H4 (cell line): ENCODE results near the gene SMPDL3B. TPM values are rescaled to one million over a fixed set of nuclear protein-coding genes. Genes with fewer than 3 reads are reported as not detected.
A peak's percentile ranks its signal among the peaks of the same experiment; 100 is the strongest.

Experiments used
- DNase-seq: peaks from one replicate; pipeline ENCODE4 v3.0.0-alpha.2; 2015; ENCODE audit warnings: low spot score
- total RNA-seq: library from RNA; depleted of rRNA; stranded (reverse); fragments of >200 nt; shearing (Covaris generic); gene quantifications from 2 replicates; pipeline ENCODE4 v1.2.3, GENCODE V29; 2014

The SMPDL3B gene
- total RNA-seq, 1 experiment from 2014 or later: 0.23 TPM

- no peak for DNase-seq
These were observed 5.5 kb downstream of the SMPDL3B start for GRCh38 chr1:27940297-27940696.

DNA sequence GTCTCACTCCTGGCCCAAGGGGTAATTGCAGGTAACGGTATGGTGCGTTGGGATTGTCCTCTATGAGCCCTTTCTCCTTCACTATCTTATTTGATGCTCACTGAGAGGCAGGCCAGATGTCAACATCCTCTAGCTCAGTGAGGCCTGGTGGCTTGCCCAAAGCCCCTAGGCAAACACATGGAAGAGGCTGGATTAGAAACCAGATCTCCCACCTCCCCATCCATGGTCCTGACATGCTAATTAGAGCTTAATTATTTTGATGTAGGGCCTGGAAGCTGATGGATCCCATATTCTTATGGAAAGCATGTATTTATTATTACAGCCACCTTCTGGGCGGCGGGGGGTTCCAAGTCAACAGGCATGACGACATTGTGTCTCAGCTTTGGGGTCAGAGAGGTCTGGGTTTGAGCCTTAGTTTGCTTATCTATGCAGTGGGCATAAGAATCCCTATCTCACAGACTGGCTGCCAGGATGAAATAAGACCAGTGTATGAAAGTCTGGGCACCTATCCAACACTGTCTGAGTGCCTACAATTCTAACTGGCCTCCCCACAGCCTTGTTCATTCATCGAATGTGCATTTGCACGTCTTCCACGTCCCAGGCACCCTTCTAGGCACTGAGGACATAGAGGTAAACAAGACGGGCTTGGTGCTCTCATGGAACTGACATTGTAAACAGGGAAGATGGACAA, 6.2 kb downstream of the SMPDL3B start:
- no peak for DNase-seq

DNA sequence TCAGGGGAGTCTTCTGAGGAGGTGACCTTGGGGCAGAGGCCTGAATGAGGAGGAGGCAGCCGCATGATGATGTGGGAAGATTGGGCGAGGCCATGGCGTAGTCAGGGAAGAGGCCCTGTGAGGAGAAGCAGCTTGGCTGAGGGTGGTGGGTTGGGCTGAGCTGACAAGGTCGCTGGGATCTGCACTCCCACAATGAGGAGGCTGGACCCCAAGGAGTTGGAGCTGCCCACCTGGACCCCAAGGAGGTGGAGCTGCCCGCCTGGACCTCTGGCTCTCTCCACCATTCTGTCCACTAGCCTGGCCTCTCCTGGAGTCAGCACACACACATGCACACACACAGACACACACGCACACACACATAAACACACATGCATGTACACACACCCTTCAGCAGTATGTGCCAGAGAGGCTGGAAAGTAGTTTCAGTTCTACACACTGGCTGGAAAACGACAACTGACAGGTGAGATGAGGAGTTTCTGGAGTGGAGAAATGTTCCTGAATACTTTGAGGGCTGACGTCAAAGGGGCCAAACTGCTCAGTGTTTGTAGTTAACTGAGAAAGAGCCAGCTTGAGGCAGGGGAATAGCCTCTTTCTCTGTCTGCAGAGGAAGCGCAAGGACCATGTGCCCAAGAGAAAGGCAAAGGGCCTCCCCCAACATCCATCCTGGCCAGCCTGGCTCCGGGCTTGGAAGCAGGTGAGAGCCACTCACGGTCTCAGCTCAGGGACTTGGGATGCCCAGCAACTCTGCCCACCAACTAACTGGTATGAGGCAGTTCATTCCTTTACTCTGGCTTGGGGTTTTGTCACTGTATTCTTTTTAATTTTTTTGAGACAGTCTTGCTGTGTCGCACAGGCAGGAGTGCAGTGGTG, 7.1 kb downstream of the SMPDL3B start:
- no peak for DNase-seq

GRCh38 chr1:27945020-27945419, 10.2 kb downstream of the SMPDL3B start:
- DNase-seq: no peak

DNA sequence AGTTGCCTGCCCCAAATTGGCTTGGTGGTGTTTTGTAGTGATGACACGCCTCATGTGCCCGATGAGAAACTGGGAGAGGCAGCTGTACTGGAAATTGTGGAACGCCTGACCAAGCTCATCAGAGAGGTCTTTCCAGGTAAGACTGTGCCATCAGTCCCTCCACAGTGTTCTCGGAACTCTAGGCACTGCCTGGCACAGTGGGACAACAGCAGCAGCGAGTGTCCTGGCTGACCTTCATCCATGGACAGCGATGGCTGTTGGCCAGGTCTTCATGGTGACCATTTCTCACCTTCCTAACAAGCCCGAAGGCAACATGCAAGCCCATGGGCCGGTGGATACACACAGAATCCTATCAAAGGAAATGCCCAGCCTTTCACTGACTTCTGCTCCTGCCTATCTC, 14.2 kb downstream of the SMPDL3B start:
- DNase-seq: no peak

DNA sequence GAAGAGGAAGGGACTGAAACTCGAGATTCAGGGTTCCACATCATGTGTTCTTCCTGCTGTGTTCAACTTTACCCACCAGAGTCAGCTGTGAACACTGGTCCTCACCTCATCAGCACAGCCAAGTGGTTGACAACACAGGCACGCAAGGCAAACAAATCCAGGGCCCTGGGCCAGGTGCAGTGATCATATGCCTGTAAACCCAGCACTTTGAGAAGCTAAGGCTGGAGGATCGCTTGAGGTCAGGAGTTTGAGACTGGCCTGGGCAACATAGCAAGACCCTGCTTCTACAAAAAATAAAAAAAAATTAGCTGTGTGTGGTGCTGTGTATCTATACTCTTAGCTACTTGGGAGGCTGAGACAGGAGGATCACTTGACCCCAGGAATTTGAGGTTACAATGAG, 16.6 kb downstream of the SMPDL3B start:
- no peak for DNase-seq

- DNase-seq: no peak
These were observed 17.3 kb downstream of the SMPDL3B start for GRCh38 chr1:27952147-27952546.

- no peak for DNase-seq
These were observed 19.4 kb downstream of the SMPDL3B start for GRCh38 chr1:27954186-27954585.

GRCh38 chr1:27955076-27955475, 20.3 kb downstream of the SMPDL3B start:
- DNase-seq: no peak

- DNase-seq: no peak
These were observed 22.0 kb downstream of the SMPDL3B start for GRCh38 chr1:27956761-27957160.

DNA sequence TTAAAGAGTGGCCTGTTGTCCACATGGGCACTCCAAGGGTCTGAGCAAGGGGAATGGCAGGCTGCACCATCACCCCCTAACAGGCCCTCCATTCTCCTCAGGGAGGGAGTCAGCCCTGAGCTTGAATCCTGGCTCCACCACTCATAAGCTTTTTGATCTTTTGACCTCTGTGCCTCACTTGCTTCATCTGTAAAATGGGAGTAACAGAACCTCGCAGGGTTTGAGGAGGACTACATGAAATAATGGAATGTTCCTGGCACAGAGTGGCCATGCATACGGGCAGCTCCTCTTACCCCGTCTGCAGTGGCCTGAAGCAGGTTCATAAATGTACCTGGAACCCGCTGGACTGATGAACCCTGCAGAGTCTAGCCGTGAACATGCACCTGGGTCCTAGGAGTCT, 22.9 kb downstream of the SMPDL3B start:
- DNase-seq: no peak

GRCh38 chr1:27958513-27958912, 23.7 kb downstream of the SMPDL3B start:
- no peak for DNase-seq

- no peak for DNase-seq
These were observed 25.2 kb downstream of the SMPDL3B start, which contains the start of gene XKR8 for GRCh38 chr1:27959792-27960603. Gene XKR8, plus strand, starts transcription at chr1:27959973. Its CDS starts 97 bp downstream, at chr1:27960070.

DNA sequence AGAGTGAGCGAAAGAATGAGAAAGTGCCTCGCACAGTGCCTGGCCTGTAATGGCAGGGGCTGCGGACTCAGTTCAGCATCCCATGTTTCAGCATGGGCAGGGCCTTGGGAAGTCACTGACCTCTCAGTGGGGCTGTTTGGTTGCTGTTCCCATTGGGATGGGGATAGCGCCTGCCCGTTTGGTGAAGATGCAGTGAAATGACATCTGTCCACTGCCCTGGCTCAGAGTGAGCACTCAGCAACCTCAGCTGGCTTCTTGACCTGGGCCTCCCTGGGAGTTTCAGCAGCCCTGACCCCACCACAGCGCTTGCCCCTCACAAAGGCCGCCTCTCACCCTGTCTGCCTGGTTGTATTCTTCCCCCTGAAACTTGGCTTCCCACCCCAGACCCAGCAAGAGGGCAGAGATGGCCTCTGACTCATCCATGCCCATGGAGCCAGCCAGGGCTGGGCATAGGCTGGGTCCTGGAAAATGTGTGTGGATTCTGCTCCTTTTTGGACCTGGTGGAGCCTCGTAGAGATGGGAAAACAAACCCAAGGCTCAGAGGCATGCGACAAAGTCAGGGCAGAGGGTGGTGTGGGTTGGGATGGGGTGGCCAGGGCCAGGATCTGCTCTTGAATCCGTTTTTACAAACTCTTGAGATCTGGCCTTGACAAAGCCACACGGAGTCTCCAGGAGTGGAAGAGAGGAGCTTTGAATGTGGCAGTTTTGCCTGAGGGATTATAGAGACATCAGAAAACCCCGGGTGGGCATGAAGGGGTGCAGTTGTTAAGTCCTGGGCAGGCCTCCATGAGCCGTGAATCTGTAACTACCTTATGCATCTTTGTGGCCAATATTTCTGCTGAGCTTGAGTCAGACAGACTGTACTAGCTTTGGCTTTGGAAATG, 26.2 kb downstream of the SMPDL3B start:
- no peak for DNase-seq

- DNase-seq: no peak
These were observed 26.9 kb downstream of the SMPDL3B start for GRCh38 chr1:27961646-27962221.

DNA sequence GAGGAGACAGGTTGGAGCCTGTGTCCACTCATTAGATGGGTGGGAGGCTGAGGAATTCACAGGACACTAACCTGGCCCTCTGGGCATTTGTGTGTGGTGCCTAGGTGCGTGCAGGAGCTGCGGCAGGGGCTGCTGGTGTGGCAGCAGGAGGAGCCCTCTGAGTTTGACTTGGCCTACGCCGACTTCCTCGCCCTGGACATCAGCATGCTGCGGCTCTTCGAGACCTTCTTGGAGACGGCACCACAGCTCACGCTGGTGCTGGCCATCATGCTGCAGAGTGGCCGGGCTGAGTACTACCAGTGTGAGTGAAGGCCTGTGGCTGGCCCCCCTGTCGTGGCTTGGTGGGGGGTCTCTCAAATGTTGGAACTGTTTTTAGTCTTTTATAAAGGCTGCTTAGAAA, 28.6 kb downstream of the SMPDL3B start:
- DNase-seq: no peak

DNA sequence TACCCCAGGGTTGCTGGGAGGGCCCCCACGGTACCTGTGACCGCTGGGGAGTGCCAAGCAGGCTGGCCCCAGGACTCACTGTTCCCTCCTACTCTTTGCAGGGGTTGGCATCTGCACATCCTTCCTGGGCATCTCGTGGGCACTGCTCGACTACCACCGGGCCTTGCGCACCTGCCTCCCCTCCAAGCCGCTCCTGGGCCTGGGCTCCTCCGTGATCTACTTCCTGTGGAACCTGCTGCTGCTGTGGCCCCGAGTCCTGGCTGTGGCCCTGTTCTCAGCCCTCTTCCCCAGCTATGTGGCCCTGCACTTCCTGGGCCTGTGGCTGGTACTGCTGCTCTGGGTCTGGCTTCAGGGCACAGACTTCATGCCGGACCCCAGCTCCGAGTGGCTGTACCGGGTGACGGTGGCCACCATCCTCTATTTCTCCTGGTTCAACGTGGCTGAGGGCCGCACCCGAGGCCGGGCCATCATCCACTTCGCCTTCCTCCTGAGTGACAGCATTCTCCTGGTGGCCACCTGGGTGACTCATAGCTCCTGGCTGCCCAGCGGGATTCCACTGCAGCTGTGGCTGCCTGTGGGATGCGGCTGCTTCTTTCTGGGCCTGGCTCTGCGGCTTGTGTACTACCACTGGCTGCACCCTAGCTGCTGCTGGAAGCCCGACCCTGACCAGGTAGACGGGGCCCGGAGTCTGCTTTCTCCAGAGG, 31.8 kb downstream of the SMPDL3B start:
- peak; percentile 26 for DNase-seq

DNA sequence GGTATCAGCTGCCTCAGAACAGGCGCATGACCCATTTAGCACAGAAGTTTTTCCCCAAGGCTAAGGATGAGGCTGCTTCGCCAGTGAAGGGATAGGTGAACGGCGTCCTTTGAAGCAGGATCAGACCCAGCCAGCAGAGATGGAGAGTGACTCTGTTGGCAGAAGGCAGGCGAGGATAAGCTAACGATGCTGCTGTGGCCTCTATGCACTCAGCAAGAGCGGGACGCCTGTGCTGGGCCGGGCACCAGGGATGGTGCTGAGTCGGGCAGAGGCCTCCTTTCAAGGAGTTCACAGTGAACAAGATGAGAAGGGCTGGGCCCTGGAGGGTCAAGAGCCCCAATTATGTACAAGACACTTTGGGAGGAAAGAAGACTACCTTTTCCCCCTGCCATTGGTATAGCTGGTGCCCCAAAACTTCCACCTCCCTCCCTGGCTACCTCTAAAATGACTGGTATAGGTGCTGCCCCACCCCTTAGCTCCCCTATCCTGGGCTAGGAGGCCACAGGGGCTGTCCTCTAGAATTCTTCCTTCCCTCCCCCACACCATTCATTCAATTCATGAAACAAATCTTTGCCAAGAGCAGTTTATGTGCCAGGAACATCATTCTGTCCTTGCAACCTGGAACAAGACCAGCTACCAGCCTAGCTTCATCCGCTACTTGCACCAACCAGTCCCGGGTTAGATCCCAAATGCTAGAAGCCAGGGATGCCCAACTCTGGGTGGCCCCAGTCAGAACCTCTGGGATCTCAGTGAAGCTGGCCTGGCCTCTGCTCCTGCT, 32.5 kb downstream of the SMPDL3B start:
- no peak for DNase-seq

DNA sequence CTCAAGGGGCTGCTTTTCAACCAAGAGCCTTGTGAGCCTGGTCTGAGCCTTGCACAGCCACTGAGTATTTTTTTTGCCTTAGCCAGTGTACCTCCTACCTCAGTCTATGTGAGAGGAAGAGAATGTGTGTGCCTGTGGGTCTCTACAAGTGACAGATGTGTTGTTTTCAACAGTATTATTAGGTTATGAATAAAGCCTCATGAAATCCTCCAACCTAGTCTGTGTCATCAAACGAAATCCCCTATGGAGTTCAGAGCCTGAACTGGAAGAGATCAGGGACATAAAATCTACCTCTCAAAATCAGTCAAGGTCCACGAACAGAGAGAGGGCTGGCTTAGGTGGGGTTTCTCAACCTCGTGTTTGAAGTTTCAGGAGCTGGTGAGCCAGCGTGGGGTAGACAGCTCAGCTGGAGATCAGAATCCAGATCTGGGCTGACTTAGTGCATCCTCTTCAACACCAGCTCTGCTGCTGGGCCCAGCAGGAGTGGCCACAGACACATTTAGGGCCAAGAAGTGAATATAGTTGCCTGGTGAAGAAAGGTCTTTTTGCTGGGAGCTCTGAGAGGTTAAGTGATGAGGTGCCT, 33.2 kb downstream of the SMPDL3B start:
- no peak for DNase-seq
